ENCODE results near the gene SLTM.
"Not testable (repeated sequence)": the region's sequence is repeated elsewhere in the genome, so short reads cannot be mapped to it uniquely, and the experiment has no call there.

Gene SLTM

GRCh38 chr15:58876306-58877106 lies 57.0 kb downstream of the SLTM start:
- DNase-seq (ENCODE audit: low spot score), result no peak

- no peak for DNase-seq (ENCODE audit: low spot score)
Measured at GRCh38 chr15:58875343-58875742, 58.1 kb downstream of the SLTM start.

- DNase-seq (ENCODE audit: low spot score), result peak; percentile 20
Measured at GRCh38 chr15:58873267-58873666, 60.2 kb downstream of the SLTM start.

- no peak for DNase-seq (ENCODE audit: low spot score)
Measured at GRCh38 chr15:58870451-58870850, 63.0 kb downstream of the SLTM start.

- DNase-seq (ENCODE audit: low spot score), result no peak
Measured at GRCh38 chr15:58867926-58868325, 65.6 kb downstream of the SLTM start.

- no peak for DNase-seq (ENCODE audit: low spot score)
Measured at GRCh38 chr15:58865425-58865880, 68.0 kb downstream of the SLTM start.

GRCh38 chr15:58864602-58865424 lies 68.7 kb downstream of the SLTM start:
- peak; percentile 39 for DNase-seq (ENCODE audit: low spot score)

- no peak for DNase-seq (ENCODE audit: low spot score)
Measured at GRCh38 chr15:58862326-58862725, 71.2 kb downstream of the SLTM start.

GRCh38 chr15:58856621-58857020 lies 76.9 kb downstream of the SLTM start:
- DNase-seq (ENCODE audit: low spot score), result not testable (repeated sequence)

GRCh38 chr15:58856086-58856485 lies 77.4 kb downstream of the SLTM start:
- no peak for DNase-seq (ENCODE audit: low spot score)

GRCh38 chr15:58854593-58854992 lies 78.9 kb downstream of the SLTM start:
- no peak for DNase-seq (ENCODE audit: low spot score)

GRCh38 chr15:58852347-58852746 lies 81.1 kb downstream of the SLTM start:
- DNase-seq (ENCODE audit: low spot score), result no peak

GRCh38 chr15:58851205-58851604 lies 82.3 kb downstream of the SLTM start:
- not testable (repeated sequence) for DNase-seq (ENCODE audit: low spot score)

- DNase-seq (ENCODE audit: low spot score), result no peak
Measured at GRCh38 chr15:58842713-58843396, 90.6 kb downstream of the SLTM start.

- DNase-seq (ENCODE audit: low spot score), result no peak
Measured at GRCh38 chr15:58840048-58840447, 93.4 kb downstream of the SLTM start.

- DNase-seq (ENCODE audit: low spot score), result no peak
Measured at GRCh38 chr15:58839485-58839884, 94.0 kb downstream of the SLTM start.

- DNase-seq (ENCODE audit: low spot score), result not testable (repeated sequence)
Measured at GRCh38 chr15:58833681-58834426, 99.6 kb downstream of the SLTM start.

- DNase-seq (ENCODE audit: low spot score), result no peak
Measured at GRCh38 chr15:58830556-58830955, 102.9 kb downstream of the SLTM start.

Data from AG08396 (cell line).